Activated T-cell treated with anti-CD3 and anti-CD28 coated beads for 1 hour (primary cell): ENCODE data around the gene GPC6.

Experiments used
- DNase-seq: peaks from one replicate; pipeline ENCODE4 v3.0.0-alpha.2; 2020; ENCODE audit warnings: low read depth

Gene GPC6

GRCh38 chr13:94114166-94114565, 887.6 kb downstream of the GPC6 start:
- DNase-seq, result no peak

- DNase-seq, result no peak
Observed at GRCh38 chr13:94115054-94115453, 888.4 kb downstream of the GPC6 start.

- DNase-seq, result no peak
Observed at GRCh38 chr13:94119360-94119936, 892.8 kb downstream of the GPC6 start.

GRCh38 chr13:94120878-94121277, 894.3 kb downstream of the GPC6 start:
- no peak for DNase-seq

GRCh38 chr13:94121686-94122085, 895.1 kb downstream of the GPC6 start:
- no peak for DNase-seq

GRCh38 chr13:94122300-94122915, 895.8 kb downstream of the GPC6 start:
- DNase-seq, result no peak

GRCh38 chr13:94123557-94123956, 897.0 kb downstream of the GPC6 start:
- no peak for DNase-seq

- no peak for DNase-seq
Observed at GRCh38 chr13:94128430-94128829, 901.8 kb downstream of the GPC6 start.

GRCh38 chr13:94129490-94129894, 902.9 kb downstream of the GPC6 start:
- DNase-seq, result no peak

GRCh38 chr13:94138831-94139230, 912.2 kb downstream of the GPC6 start:
- DNase-seq, result no peak

- DNase-seq, result no peak
Observed at GRCh38 chr13:94139393-94139995, 912.9 kb downstream of the GPC6 start.

- DNase-seq, result no peak
Observed at GRCh38 chr13:94140027-94140426, 913.4 kb downstream of the GPC6 start.

GRCh38 chr13:94140511-94140910, 913.9 kb downstream of the GPC6 start:
- DNase-seq, result no peak

- no peak for DNase-seq
Observed at GRCh38 chr13:94143624-94144350, 917.2 kb downstream of the GPC6 start.

- no peak for DNase-seq
Observed at GRCh38 chr13:94145966-94146365, 919.4 kb downstream of the GPC6 start.

- no peak for DNase-seq
Observed at GRCh38 chr13:94153586-94153985, 927.0 kb downstream of the GPC6 start.

GRCh38 chr13:94154367-94154766, 927.8 kb downstream of the GPC6 start:
- no peak for DNase-seq

- no peak for DNase-seq
Observed at GRCh38 chr13:94157705-94158218, 931.2 kb downstream of the GPC6 start.

- no peak for DNase-seq
Observed at GRCh38 chr13:94160875-94161274, 934.3 kb downstream of the GPC6 start.

GRCh38 chr13:94162289-94162688, 935.7 kb downstream of the GPC6 start:
- no peak for DNase-seq

- DNase-seq, result no peak
Observed at GRCh38 chr13:94163535-94163934, 936.9 kb downstream of the GPC6 start.

GRCh38 chr13:94168783-94169453, 942.3 kb downstream of the GPC6 start:
- no peak for DNase-seq
